PC-9 (cell line): ENCODE results near the gene ASTN2. TPM values are rescaled to one million over a fixed set of nuclear protein-coding genes. Genes with fewer than 3 reads are reported as not detected.

Experiments used
- BruUV-seq: library from RNA; stranded (reverse); fragments of 400-500 nt; replicated peaks from 2 replicates; lab custom pipeline; 2021; lab: Mats Ljungman, UMichigan
- CTCF ChIA-PET: fragments of 300-600 bp; sonication (Branson Sonifier 250); formaldehyde crosslinking; loops from one replicate; lab custom pipeline; 2022; ENCODE audit warnings: antibody characterized with exemption; lab: Charles Lee
- POLR2A ChIA-PET: fragments of 300-600 bp; sonication (Branson Sonifier 250); formaldehyde crosslinking; loops from one replicate; lab custom pipeline; 2022; ENCODE audit warnings: antibody characterized with exemption; ENCODE audit not compliant: unreplicated experiment; lab: Charles Lee
- DNase-seq, 2 experiments: peaks; one replicate each; pipeline versions ENCODE4 v3.0.0 to v3.0.0-alpha.2; 2015 to 2022; ENCODE audit warnings: mixed read lengths in 1 of 2
- H2AFZ ChIP-seq: fragments of 200-600 bp; sonication (generic); 2 replicates; pipeline ENCODE4 v1.8.1; 2017; ENCODE audit warnings: antibody characterized with exemption
- H3F3A ChIP-seq: fragments of 200-600 bp; sonication (generic); 2 replicates; pipeline ENCODE4 v1.8.1; 2017; ENCODE audit warnings: antibody characterized with exemption, mild to moderate bottlenecking, low read depth; ENCODE audit not compliant: insufficient read depth
- H3K27ac ChIP-seq: fragments of 200-600 bp; sonication (generic); 2 replicates; pipeline ENCODE4 v1.6.1; 2016; ENCODE audit warnings: mixed run types
- H3K27me3 ChIP-seq: fragments of 200-600 bp; sonication (generic); 2 replicates; pipeline ENCODE4 v1.6.1; 2016; ENCODE audit warnings: low read depth, mixed run types; ENCODE audit not compliant: insufficient read depth
- H3K36me3 ChIP-seq: fragments of 200-600 bp; sonication (generic); 2 replicates; pipeline ENCODE4 v1.6.1; 2016; ENCODE audit warnings: low read depth, mixed run types
- H3K4me1 ChIP-seq: fragments of 200-600 bp; sonication (generic); replicated peaks from 2 replicates; pipeline ENCODE4 v1.6.1; 2016; ENCODE audit warnings: mixed run types; ENCODE audit not compliant: insufficient read depth
- H3K4me2 ChIP-seq: fragments of 200-600 bp; sonication (generic); 2 replicates; pipeline ENCODE4 v1.6.1; 2017; ENCODE audit warnings: mixed run types
- H3K4me3 ChIP-seq: fragments of 200-600 bp; sonication (generic); 2 replicates; pipeline ENCODE4 v1.6.1; 2016; ENCODE audit warnings: mixed run types
- H3K79me2 ChIP-seq: fragments of 200-600 bp; sonication (generic); 2 replicates; pipeline ENCODE4 v1.6.1; 2017; ENCODE audit warnings: low read depth, mixed run types
- H3K9me2 ChIP-seq: fragments of 200-600 bp; sonication (generic); 2 replicates; pipeline ENCODE4 v1.8.1; 2017; ENCODE audit warnings: mild to moderate bottlenecking; ENCODE audit not compliant: insufficient read depth
- H3K9me3 ChIP-seq: fragments of 200-600 bp; sonication (generic); 2 replicates; pipeline ENCODE4 v1.8.1; 2016; ENCODE audit warnings: low read depth; ENCODE audit not compliant: insufficient read depth
- H4K20me1 ChIP-seq: fragments of 200-600 bp; sonication (generic); 2 replicates; pipeline ENCODE4 v1.8.1; 2017; ENCODE audit not compliant: insufficient read depth
- CTCF ChIP-seq: fragments of 200-600 bp; sonication (generic); conservative IDR thresholded peaks from 2 replicates; pipeline ENCODE4 v1.6.1; 2017; ENCODE audit warnings: mixed run types, antibody characterized with exemption, mild to moderate bottlenecking, moderate library complexity
- EZH2 ChIP-seq: fragments of 200-600 bp; sonication (generic); IDR thresholded peaks from 2 replicates; pipeline ENCODE4 v1.8.0; 2017; ENCODE audit warnings: antibody characterized with exemption, low read depth
- intact Hi-C: fragments of 100-400 bp; cut with micrococcal nuclease; formaldehyde crosslinking; loops from one replicate; pipeline ENCODE4 v1.10.0; 2022; ENCODE audit not compliant: unreplicated experiment
- total RNA-seq: library from RNA; stranded (reverse); gene quantifications from 2 replicates; pipeline ENCODE4 v1.2.3, GENCODE V29; 2021

ASTN2 gene
- total RNA-seq, 1 experiment from 2014 or later = 6.2 TPM

- ChIA-PET POLR2A (no interaction called here), CTCF (no interaction called here)
- TF ChIP-seq CTCF (no peak), EZH2 (no peak)
- Histone ChIP-seq H3K27ac (no peak overlapping the region), H3K79me2 (no peaks in the 10 kb centered on the region), H2AFZ (no peak overlapping the region), H4K20me1 (no peaks in the 10 kb centered on the region), H3F3A (no peaks in the 10 kb centered on the region), H3K4me1 (no peaks in the 10 kb centered on the region), H3K27me3 (peaks cover 11% of the 10 kb centered on the region; the same call in 1 of the 2 replicates), H3K36me3 (no peaks in the 10 kb centered on the region), H3K9me3 (no peaks in the 10 kb centered on the region), H3K4me2 (no peak overlapping the region), H3K9me2 (no peaks in the 10 kb centered on the region), H3K4me3 (no peak overlapping the region)
- intact Hi-C loops = no loop called here
- no TSS peak for BruUV-seq
- DNase-seq = no peak
Measured at GRCh38 chr9:117363006-117363405, 51.9 kb downstream of the ASTN2 start.

GRCh38 chr9:117359910-117360309, 54.9 kb downstream of the ASTN2 start:
- H3K79me2 ChIP-seq = no peaks in the 10 kb centered on the region
- no peaks in the 10 kb centered on the region for H3F3A ChIP-seq
- H3K27me3 ChIP-seq = peaks cover 32% of the 10 kb centered on the region
- H2AFZ ChIP-seq = no peak overlapping the region
- H4K20me1 ChIP-seq = no peaks in the 10 kb centered on the region
- H3K9me2 ChIP-seq = no peaks in the 10 kb centered on the region
- intact Hi-C loops = no loop called here
- H3K9me3 ChIP-seq = no peaks in the 10 kb centered on the region
- no peak overlapping the region for H3K4me3 ChIP-seq
- no peak for TF ChIP-seq EZH2
- no peak for TF ChIP-seq CTCF
- H3K36me3 ChIP-seq = no peaks in the 10 kb centered on the region
- no peak overlapping the region for H3K4me2 ChIP-seq
- no peaks in the 10 kb centered on the region for H3K4me1 ChIP-seq
- H3K27ac ChIP-seq = no peak overlapping the region
- CTCF ChIA-PET = no interaction called here
- POLR2A ChIA-PET = no interaction called here
- BruUV-seq = no TSS peak
- DNase-seq = no peak

GRCh38 chr9:117355542-117355941, 59.3 kb downstream of the ASTN2 start:
- no peak for DNase-seq
- H3K9me2 ChIP-seq = no peaks in the 10 kb centered on the region
- H2AFZ ChIP-seq = no peak overlapping the region
- no peaks in the 10 kb centered on the region for H3K79me2 ChIP-seq
- H3K27ac ChIP-seq = no peak overlapping the region
- POLR2A ChIA-PET = no interaction called here
- TF ChIP-seq CTCF (no peak), EZH2 (no peak)
- intact Hi-C loops = no loop called here
- H3K36me3 ChIP-seq = no peaks in the 10 kb centered on the region
- H3K27me3 ChIP-seq = peaks cover 24% of the 10 kb centered on the region
- no TSS peak for BruUV-seq
- CTCF ChIA-PET = no interaction called here
- H3F3A ChIP-seq = no peaks in the 10 kb centered on the region
- no peaks in the 10 kb centered on the region for H4K20me1 ChIP-seq
- no peak overlapping the region for H3K4me2 ChIP-seq
- no peaks in the 10 kb centered on the region for H3K4me1 ChIP-seq
- H3K4me3 ChIP-seq = no peak overlapping the region
- H3K9me3 ChIP-seq = no peaks in the 10 kb centered on the region
